ENCODE results near the gene SYT1. TPM values are rescaled to one million over a fixed set of nuclear protein-coding genes. Genes with fewer than 3 reads are reported as not detected.

The SYT1 gene
- total RNA-seq, 2 experiments from 2014 or later, result not detected

GRCh38 chr12:79414252-79414651 lies 549.7 kb downstream of the SYT1 start:
- H3K4me1 ChIP-seq (ENCODE audit: insufficient read depth, low read length), result no peaks in the 10 kb centered on the region
- no peaks in the 10 kb centered on the region for H3K27me3 ChIP-seq (ENCODE audit: control insufficient read depth in 1 of 2, insufficient read depth in 2 of 2, low read length in 2 of 2)
- no peak overlapping the region for H3K27ac ChIP-seq (ENCODE audit: low read depth in 1 of 2, low read length in 2 of 2)
- H3K4me3 Mint-ChIP-seq, result no peak overlapping the region
- peaks cover 0 to 3% of the 10 kb centered on the region in 2 experiments for H3K9me3 ChIP-seq (ENCODE audit: control insufficient read depth in 1 of 2, insufficient read depth in 1 of 2, low read length in 2 of 2)
- H3K27ac Mint-ChIP-seq, result no peak overlapping the region
- no peaks in the 10 kb centered on the region for H3K27me3 Mint-ChIP-seq
- ChIA-PET CTCF (no interaction called here), POLR2A (no interaction called here)
- H3K4me3 ChIP-seq (ENCODE audit: low read length), result no peak overlapping the region
- intact Hi-C loops (cut with DNase I, micrococcal nuclease), result no loop called here
- no peaks in the 10 kb centered on the region for H3K9me3 Mint-ChIP-seq
- H3K36me3 ChIP-seq (ENCODE audit: insufficient read depth, low read length), result no peaks in the 10 kb centered on the region
- no peaks in the 10 kb centered on the region for H3K4me1 Mint-ChIP-seq (ENCODE audit: low read depth)
- ATAC-seq (ENCODE audit: poor library complexity) (no peak), DNase-seq (no peak)
- no peak for TF ChIP-seq CTCF (IDR thresholded peaks at IDR 0.05)
- no peaks in the 10 kb centered on the region for H3K36me3 Mint-ChIP-seq (ENCODE audit: low read depth)

GRCh38 chr12:79415321-79415720 lies 550.7 kb downstream of the SYT1 start:
- Mint-ChIP-seq H3K4me1 (ENCODE audit: low read depth) (no peaks in the 10 kb centered on the region), H3K36me3 (ENCODE audit: low read depth) (no peaks in the 10 kb centered on the region), H3K4me3 (no peak overlapping the region), H3K27ac (no peak overlapping the region), H3K9me3 (no peaks in the 10 kb centered on the region), H3K27me3 (no peaks in the 10 kb centered on the region)
- no peak overlapping the region for H3K4me3 ChIP-seq (ENCODE audit: low read length)
- no peaks in the 10 kb centered on the region for H3K36me3 ChIP-seq (ENCODE audit: insufficient read depth, low read length)
- ATAC-seq (ENCODE audit: poor library complexity) (no peak), DNase-seq (no peak)
- H3K27me3 ChIP-seq (ENCODE audit: control insufficient read depth in 1 of 2, insufficient read depth in 2 of 2, low read length in 2 of 2), result no peaks in the 10 kb centered on the region
- H3K27ac ChIP-seq (ENCODE audit: low read depth in 1 of 2, low read length in 2 of 2), result no peak overlapping the region
- ChIA-PET CTCF (no interaction called here), POLR2A (no interaction called here)
- intact Hi-C loops (cut with DNase I, micrococcal nuclease), result no loop called here
- H3K9me3 ChIP-seq (ENCODE audit: control insufficient read depth in 1 of 2, insufficient read depth in 1 of 2, low read length in 2 of 2), result peaks cover 0 to 3% of the 10 kb centered on the region in 2 experiments
- no peak for TF ChIP-seq CTCF (IDR thresholded peaks at IDR 0.05)
- no peaks in the 10 kb centered on the region for H3K4me1 ChIP-seq (ENCODE audit: insufficient read depth, low read length)

- H3K4me3 Mint-ChIP-seq, result no peak overlapping the region
- Histone ChIP-seq H3K27me3 (ENCODE audit: control insufficient read depth in 1 of 2, insufficient read depth in 2 of 2, low read length in 2 of 2) (no peaks in the 10 kb centered on the region), H3K36me3 (ENCODE audit: insufficient read depth, low read length) (no peaks in the 10 kb centered on the region), H3K4me1 (ENCODE audit: insufficient read depth, low read length) (no peaks in the 10 kb centered on the region), H3K9me3 (ENCODE audit: control insufficient read depth in 1 of 2, insufficient read depth in 1 of 2, low read length in 2 of 2) (peaks cover 0 to 3% of the 10 kb centered on the region in 2 experiments), H3K4me3 (ENCODE audit: low read length) (no peak overlapping the region), H3K27ac (ENCODE audit: low read depth in 1 of 2, low read length in 2 of 2) (no peak overlapping the region)
- no peaks in the 10 kb centered on the region for H3K9me3 Mint-ChIP-seq
- no peaks in the 10 kb centered on the region for H3K4me1 Mint-ChIP-seq (ENCODE audit: low read depth)
- no peaks in the 10 kb centered on the region for H3K36me3 Mint-ChIP-seq (ENCODE audit: low read depth)
- ATAC-seq (ENCODE audit: poor library complexity) (no peak), DNase-seq (no peak)
- ChIA-PET POLR2A (no interaction called here), CTCF (no interaction called here)
- no peaks in the 10 kb centered on the region for H3K27me3 Mint-ChIP-seq
- TF ChIP-seq CTCF (IDR thresholded peaks at IDR 0.05), result no peak
- no peak overlapping the region for H3K27ac Mint-ChIP-seq
- intact Hi-C loops (cut with DNase I, micrococcal nuclease), result no loop called here
Observed at GRCh38 chr12:79415746-79416435, 551.3 kb downstream of the SYT1 start.
